Measurements from ENCODE around the gene PIK3CD.
"Not testable (repeated sequence)": the region's sequence is repeated elsewhere in the genome, so short reads cannot be mapped to it uniquely, and the experiment has no call there.

Gene PIK3CD

GRCh38 chr1:9737057-9737456 is 85.5 kb downstream of the PIK3CD start:
- peak; percentile 79 to 91 (median 87) for DNase-seq

GRCh38 chr1:9737671-9738070 is 86.1 kb downstream of the PIK3CD start:
- DNase-seq, result no peak

- no peak for DNase-seq
Measured at GRCh38 chr1:9744106-9744799, 92.7 kb downstream of the PIK3CD start.

GRCh38 chr1:9746211-9746610 is 94.7 kb downstream of the PIK3CD start:
- DNase-seq, result no peak

- no peak for DNase-seq
Measured at GRCh38 chr1:9746651-9747050, 95.1 kb downstream of the PIK3CD start.

GRCh38 chr1:9748391-9748790 is 96.9 kb downstream of the PIK3CD start:
- not testable (repeated sequence) for DNase-seq

GRCh38 chr1:9749361-9749760 is 97.8 kb downstream of the PIK3CD start:
- DNase-seq, result no peak

GRCh38 chr1:9751971-9752370 is 100.4 kb downstream of the PIK3CD start:
- DNase-seq, result no peak

GRCh38 chr1:9753121-9753531 is 101.6 kb downstream of the PIK3CD start:
- DNase-seq, result no peak

GRCh38 chr1:9755441-9755995 is 104.0 kb downstream of the PIK3CD start:
- DNase-seq, result no peak

GRCh38 chr1:9758559-9759121 is 107.1 kb downstream of the PIK3CD start:
- DNase-seq, result no peak

- no peak for DNase-seq
Measured at GRCh38 chr1:9759939-9760338, 108.4 kb downstream of the PIK3CD start.

- DNase-seq, result peak in 2 of 4 experiments; percentile 17 to 32
Measured at GRCh38 chr1:9760824-9761223, 109.3 kb downstream of the PIK3CD start.

GRCh38 chr1:9761855-9762254 is 110.3 kb downstream of the PIK3CD start:
- DNase-seq, result no peak

GRCh38 chr1:9762446-9762845 is 110.9 kb downstream of the PIK3CD start:
- DNase-seq, result not testable (repeated sequence)

GRCh38 chr1:9763914-9764313 is 112.4 kb downstream of the PIK3CD start:
- DNase-seq, result no peak

GRCh38 chr1:9764550-9764949 is 113.0 kb downstream of the PIK3CD start:
- DNase-seq, result peak in 2 of 4 experiments; percentile 12 to 23

GRCh38 chr1:9766759-9767442 is 115.4 kb downstream of the PIK3CD start:
- DNase-seq, result no peak

GRCh38 chr1:9767964-9768668 is 116.6 kb downstream of the PIK3CD start:
- DNase-seq, result peak in 1 of 4 experiments; percentile 15

GRCh38 chr1:9768983-9769382 is 117.5 kb downstream of the PIK3CD start:
- no peak for DNase-seq

GRCh38 chr1:9770298-9770697 is 118.8 kb downstream of the PIK3CD start:
- DNase-seq, result no peak

GRCh38 chr1:9774712-9775679 is 123.5 kb downstream of the PIK3CD start:
- DNase-seq, result no peak
